ENCODE measurements around the gene MCUB.
A peak's percentile ranks its signal among the peaks of the same experiment; 100 is the strongest.
"Not testable (repeated sequence)": the region's sequence is repeated elsewhere in the genome, so short reads cannot be mapped to it uniquely, and the experiment has no call there.

Gene MCUB

GRCh38 chr4:109631532-109632108 lies 71.6 kb downstream of the MCUB start:
- no peak for DNase-seq

GRCh38 chr4:109640644-109641043 lies 80.6 kb downstream of the MCUB start:
- DNase-seq = no peak

- DNase-seq = no peak
Measured at GRCh38 chr4:109645874-109646710, 86.0 kb downstream of the MCUB start.

- peak; percentile 26 for DNase-seq
Measured at GRCh38 chr4:109648266-109648996, 88.4 kb downstream of the MCUB start.

GRCh38 chr4:109648997-109649575 lies 89.0 kb downstream of the MCUB start:
- DNase-seq = no peak

GRCh38 chr4:109649872-109650271 lies 89.8 kb downstream of the MCUB start:
- no peak for DNase-seq

GRCh38 chr4:109655396-109655795 lies 95.3 kb downstream of the MCUB start:
- DNase-seq = no peak

GRCh38 chr4:109657854-109658418 lies 97.9 kb downstream of the MCUB start:
- no peak for DNase-seq

GRCh38 chr4:109658871-109659410 lies 98.9 kb downstream of the MCUB start:
- no peak for DNase-seq

- DNase-seq = no peak
Measured at GRCh38 chr4:109662116-109662515, 102.1 kb downstream of the MCUB start.

GRCh38 chr4:109662771-109663170 lies 102.7 kb downstream of the MCUB start:
- no peak for DNase-seq

GRCh38 chr4:109665783-109666485 lies 105.9 kb downstream of the MCUB start:
- no peak for DNase-seq

- no peak for DNase-seq
Measured at GRCh38 chr4:109671350-109671749, 111.3 kb downstream of the MCUB start.

GRCh38 chr4:109672169-109672930 lies 112.3 kb downstream of the MCUB start:
- DNase-seq = no peak

GRCh38 chr4:109673303-109673702 lies 113.3 kb downstream of the MCUB start:
- no peak for DNase-seq

GRCh38 chr4:109675181-109675580 lies 115.1 kb downstream of the MCUB start:
- DNase-seq = no peak

- no peak for DNase-seq
Measured at GRCh38 chr4:109675843-109676242, 115.8 kb downstream of the MCUB start.

GRCh38 chr4:109676886-109677285 lies 116.8 kb downstream of the MCUB start:
- DNase-seq = no peak

- DNase-seq = not testable (repeated sequence)
Measured at GRCh38 chr4:109678472-109678871, 118.4 kb downstream of the MCUB start.

- not testable (repeated sequence) for DNase-seq
Measured at GRCh38 chr4:109678925-109679324, 118.9 kb downstream of the MCUB start.

GRCh38 chr4:109682875-109683274 lies 122.8 kb downstream of the MCUB start:
- DNase-seq = no peak

Measured in fibroblast of skin of back (primary cell).